HCT116 (cell line): ENCODE measurements around the gene SLC5A2. TPM values are rescaled to one million over a fixed set of nuclear protein-coding genes. Genes with fewer than 3 reads are reported as not detected.

Experiments used
- ATAC-seq: fragments of 200-7000 bp; cut with Tn5 transposase; 2 replicates; pipeline ENCODE4 v1.9.1; 2020; ENCODE audit warnings: mild to moderate bottlenecking, moderate library complexity
- BruUV-seq: library from RNA; stranded (reverse); fragments of 400-500 nt; replicated peaks from 2 replicates; lab custom pipeline; 2021; lab: Mats Ljungman, UMichigan
- CTCF ChIA-PET: fragments of 300-600 bp; sonication (Branson Sonifier 250); formaldehyde crosslinking; loops from one replicate; lab custom pipeline; 2021; ENCODE audit warnings: antibody characterized with exemption; lab: Charles Lee
- POLR2A ChIA-PET: fragments of 300-600, 350-600 bp; sonication (Branson Sonifier 250); formaldehyde crosslinking; loops from one replicate; lab custom pipeline; 2021; ENCODE audit warnings: antibody characterized with exemption; lab: Charles Lee
- RAD21 ChIA-PET, 2 experiments: fragments of 300-600 bp; sonication (Branson Sonifier 250); formaldehyde crosslinking; loops; one replicate each; lab custom pipeline; 2023; ENCODE audit warnings: low total read pairs in 2 of 2; ENCODE audit not compliant: uncharacterized antibody in 2 of 2, unreplicated experiment in 2 of 2, low non-redundant PET in 1 of 2; lab: Charles Lee
- DNase-seq: peaks from one replicate; pipeline ENCODE4 v3.0.0-alpha.2; 2010; ENCODE audit warnings: low read depth, low spot score
- H2AFZ ChIP-seq: fragments of 200-600 bp; shearing (Covaris generic), sonication (generic); 2 replicates; pipeline ENCODE4 v1.6.1; 2017; ENCODE audit warnings: low read depth, mixed run types, mixed read lengths, antibody characterized with exemption, low read length; ENCODE audit not compliant: poor library complexity, severe bottlenecking
- H3K27ac ChIP-seq: 2 replicates; pipeline ENCODE4 v1.5.1; 2012; ENCODE audit warnings: low read depth, low read length
- H3K27me3 ChIP-seq: fragments of 200-600 bp; sonication (generic); 2 replicates; pipeline ENCODE4 v1.6.1; 2016; ENCODE audit warnings: mixed run types, low read length, mixed read lengths; ENCODE audit not compliant: insufficient read depth
- H3K36me3 ChIP-seq, 2 experiments: fragments of 200-500 bp in 1 of 2; fragments of 200-600 bp in 1 of 2; sonication (Bioruptor generic) in 1 of 2; sonication (generic) in 1 of 2; 2 replicates each; pipeline versions ENCODE4 v1.5.1 to v1.6.1; 2014 to 2016; ENCODE audit warnings: low read length in 2 of 2, inconsistent platforms in 1 of 2, mixed read lengths in 1 of 2, mixed run types in 1 of 2; ENCODE audit not compliant: insufficient read depth in 2 of 2, control insufficient read depth in 1 of 2
- H3K4me1 ChIP-seq, 2 experiments: fragments of 200-600 bp in 1 of 2; sonication (generic) in 1 of 2; 2 replicates each; pipeline versions ENCODE4 v1.5.1 to v1.6.1; 2012 to 2017; ENCODE audit warnings: low read length in 2 of 2, inconsistent platforms in 1 of 2, mild to moderate bottlenecking in 1 of 2, mixed read lengths in 1 of 2, mixed run types in 1 of 2, moderate library complexity in 1 of 2; ENCODE audit not compliant: insufficient read depth in 2 of 2, control insufficient read depth in 1 of 2
- H3K4me2 ChIP-seq: fragments of 200-600 bp; sonication (generic); 2 replicates; pipeline ENCODE4 v1.6.1; 2017; ENCODE audit warnings: mixed run types, low read length, mixed read lengths
- H3K4me3 ChIP-seq, 2 experiments: fragments of 200-600 bp in 1 of 2; sonication (generic) in 1 of 2; replicated peaks in 1 of 2; 2 replicates each; pipeline ENCODE4 v1.5.1; 2011 to 2016; ENCODE audit warnings: low read length in 2 of 2, control low read depth in 1 of 2, low read depth in 1 of 2, mild to moderate bottlenecking in 1 of 2, mixed read lengths in 1 of 2, mixed run types in 1 of 2
- H3K79me2 ChIP-seq: fragments of 200-600 bp; sonication (generic); 2 replicates; pipeline ENCODE4 v1.6.1; 2017; ENCODE audit warnings: mild to moderate bottlenecking, mixed run types, low read length, moderate library complexity, mixed read lengths; ENCODE audit not compliant: insufficient read depth
- H3K9ac ChIP-seq: fragments of 200-600 bp; sonication (generic); 2 replicates; pipeline ENCODE4 v1.6.1; 2016; ENCODE audit warnings: low read length, mixed read lengths
- H3K9me2 ChIP-seq: fragments of 200-600 bp; sonication (generic), shearing (Covaris generic); 2 replicates; pipeline ENCODE4 v1.6.1; 2017; ENCODE audit warnings: mixed run types, mild to moderate bottlenecking, moderate library complexity; ENCODE audit not compliant: insufficient read depth
- H3K9me3 ChIP-seq, 2 experiments: fragments of 200-500 bp in 1 of 2; fragments of 200-600 bp in 1 of 2; sonication (Bioruptor generic) in 1 of 2; sonication (generic) in 1 of 2; 2 replicates each; pipeline ENCODE4 v1.6.1; 2014 to 2017; ENCODE audit warnings: low read length in 2 of 2, mixed read lengths in 2 of 2, inconsistent platforms in 1 of 2, low read depth in 1 of 2, mild to moderate bottlenecking in 1 of 2, mixed run types in 1 of 2, moderate library complexity in 1 of 2; ENCODE audit not compliant: control insufficient read depth in 1 of 2, insufficient read depth in 1 of 2
- H4K20me1 ChIP-seq: fragments of 200-600 bp; sonication (generic), shearing (Covaris generic); 2 replicates; pipeline ENCODE4 v1.6.1; 2017; ENCODE audit warnings: mixed run types, mild to moderate bottlenecking, moderate library complexity; ENCODE audit not compliant: insufficient read depth
- CBX3 ChIP-seq: IDR thresholded peaks from 2 replicates; pipeline ENCODE4 v1.6.1; 2012; ENCODE audit warnings: low read depth
- CEBPB ChIP-seq: IDR thresholded peaks from 2 replicates; pipeline ENCODE4 v1.6.1; 2012; ENCODE audit warnings: low read depth
- EGR1 ChIP-seq: IDR thresholded peaks from 2 replicates; pipeline ENCODE4 v1.6.1; 2012; ENCODE audit warnings: low read depth
- ELF1 ChIP-seq: IDR thresholded peaks from 2 replicates; pipeline ENCODE4 v1.6.1; 2012; ENCODE audit warnings: low read depth, borderline replicate concordance
- EZH2 ChIP-seq: fragments of 200-600 bp; sonication (generic); IDR thresholded peaks from 2 replicates; pipeline ENCODE4 v1.6.1; 2017; ENCODE audit warnings: antibody characterized with exemption, mixed run types
- JUND ChIP-seq: IDR thresholded peaks from 2 replicates; pipeline ENCODE4 v1.6.1; 2012
- MAX ChIP-seq: IDR thresholded peaks from 2 replicates; pipeline ENCODE4 v1.6.1; 2012
- POLR2AphosphoS5 ChIP-seq: IDR thresholded peaks from 2 replicates; pipeline ENCODE4 v1.6.1; 2011; ENCODE audit warnings: mild to moderate bottlenecking, low read depth, low read length, moderate library complexity
- SIN3A ChIP-seq: IDR thresholded peaks from 2 replicates; pipeline ENCODE4 v1.6.1; 2012; ENCODE audit warnings: low read depth
- SRF ChIP-seq: IDR thresholded peaks from 2 replicates; pipeline ENCODE4 v1.6.1; 2012; ENCODE audit warnings: low read depth
- TCF7L2 ChIP-seq: IDR thresholded peaks from 2 replicates; pipeline ENCODE4 v1.7.0; 2011; ENCODE audit warnings: borderline replicate concordance, inconsistent platforms; ENCODE audit not compliant: insufficient read depth, insufficient read length; ENCODE audit errors: extremely low read depth
- YY1 ChIP-seq: IDR thresholded peaks from 2 replicates; pipeline ENCODE4 v1.6.1; 2011; ENCODE audit warnings: low read length, low read depth, moderate library complexity, mild to moderate bottlenecking; ENCODE audit not compliant: insufficient replicate concordance; ENCODE audit errors: extremely low read depth
- ZNF274 ChIP-seq: fragments of 200-500 bp; sonication (Bioruptor generic); IDR thresholded peaks from 2 replicates; pipeline ENCODE4 v1.6.1; 2014; ENCODE audit warnings: mild to moderate bottlenecking, low read depth, low read length, inconsistent platforms
- intact Hi-C: fragments of 100-400 bp; cut with micrococcal nuclease; formaldehyde crosslinking; loops from 2 replicates; pipeline ENCODE4 v1.10.0; 2022
- total RNA-seq: library from RNA; stranded (reverse); gene quantifications from one replicate; pipeline ENCODE4 v1.2.1, GENCODE V29; 2021; ENCODE audit not compliant: unreplicated experiment
- TF ChIP-seq, protein P1 (sequence below): IDR thresholded peaks from 2 replicates; pipeline ENCODE4 v1.6.1; 2012; ENCODE audit warnings: low read depth

SLC5A2 gene
- total RNA-seq, 1 experiment from 2014 or later, result 0.10 TPM

GRCh38 chr16:31440516-31441184 is 42.3 kb upstream of the SLC5A2 start:
- no peak overlapping the region for H3K4me3 ChIP-seq
- BruUV-seq, result no TSS peak
- H3K27ac ChIP-seq, result no peak overlapping the region
- no peak overlapping the region for H2AFZ ChIP-seq
- H3K4me2 ChIP-seq, result no peak overlapping the region
- no peaks in the 10 kb centered on the region for H3K27me3 ChIP-seq
- intact Hi-C loops, result loop anchor here (5.0 to 10.0 kb wide), 2 partner anchors 333 to 486 kb away; partner anchors contain the start of genes BCKDK and SETD1A
- no peaks in the 10 kb centered on the region for H3K79me2 ChIP-seq
- ATAC-seq (no peak), DNase-seq (no peak)
- RAD21 ChIA-PET, result no interaction called here
- TF ChIP-seq EZH2, result no peak
- no peak for TF ChIP-seq TCF7L2
- TF ChIP-seq CEBPB, result no peak
- no peak for TF ChIP-seq CBX3
- TF ChIP-seq SRF, result no peak
- no peak for TF ChIP-seq SIN3A
- no peak for TF ChIP-seq MAX
- TF ChIP-seq ZNF274, result no peak
- no peak for TF ChIP-seq ELF1
- no peak for TF ChIP-seq EGR1
- TF ChIP-seq, protein P1, sequence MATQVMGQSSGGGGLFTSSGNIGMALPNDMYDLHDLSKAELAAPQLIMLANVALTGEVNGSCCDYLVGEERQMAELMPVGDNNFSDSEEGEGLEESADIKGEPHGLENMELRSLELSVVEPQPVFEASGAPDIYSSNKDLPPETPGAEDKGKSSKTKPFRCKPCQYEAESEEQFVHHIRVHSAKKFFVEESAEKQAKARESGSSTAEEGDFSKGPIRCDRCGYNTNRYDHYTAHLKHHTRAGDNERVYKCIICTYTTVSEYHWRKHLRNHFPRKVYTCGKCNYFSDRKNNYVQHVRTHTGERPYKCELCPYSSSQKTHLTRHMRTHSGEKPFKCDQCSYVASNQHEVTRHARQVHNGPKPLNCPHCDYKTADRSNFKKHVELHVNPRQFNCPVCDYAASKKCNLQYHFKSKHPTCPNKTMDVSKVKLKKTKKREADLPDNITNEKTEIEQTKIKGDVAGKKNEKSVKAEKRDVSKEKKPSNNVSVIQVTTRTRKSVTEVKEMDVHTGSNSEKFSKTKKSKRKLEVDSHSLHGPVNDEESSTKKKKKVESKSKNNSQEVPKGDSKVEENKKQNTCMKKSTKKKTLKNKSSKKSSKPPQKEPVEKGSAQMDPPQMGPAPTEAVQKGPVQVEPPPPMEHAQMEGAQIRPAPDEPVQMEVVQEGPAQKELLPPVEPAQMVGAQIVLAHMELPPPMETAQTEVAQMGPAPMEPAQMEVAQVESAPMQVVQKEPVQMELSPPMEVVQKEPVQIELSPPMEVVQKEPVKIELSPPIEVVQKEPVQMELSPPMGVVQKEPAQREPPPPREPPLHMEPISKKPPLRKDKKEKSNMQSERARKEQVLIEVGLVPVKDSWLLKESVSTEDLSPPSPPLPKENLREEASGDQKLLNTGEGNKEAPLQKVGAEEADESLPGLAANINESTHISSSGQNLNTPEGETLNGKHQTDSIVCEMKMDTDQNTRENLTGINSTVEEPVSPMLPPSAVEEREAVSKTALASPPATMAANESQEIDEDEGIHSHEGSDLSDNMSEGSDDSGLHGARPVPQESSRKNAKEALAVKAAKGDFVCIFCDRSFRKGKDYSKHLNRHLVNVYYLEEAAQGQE, result no peak
- TF ChIP-seq POLR2AphosphoS5, result no peak
- TF ChIP-seq YY1, result no peak
- no peak for TF ChIP-seq JUND
- no peaks in the 10 kb centered on the region for H3K9me2 ChIP-seq
- no peaks in the 10 kb centered on the region for H3K36me3 ChIP-seq
- no peaks in the 10 kb centered on the region for H4K20me1 ChIP-seq
- no peak overlapping the region for H3K9ac ChIP-seq
- POLR2A ChIA-PET, result no interaction called here
- peaks cover 5 to 18% of the 10 kb centered on the region in 2 experiments; a peak in 3 of 4 replicates for H3K4me1 ChIP-seq
- CTCF ChIA-PET, result interaction anchor here (1.2 kb wide), 1 partner anchor 11 kb away, joined by 6 read pairs; no protein-coding TSS in a partner anchor
- H3K9me3 ChIP-seq, result no peaks in the 10 kb centered on the region
